Thyroid gland (tissue), 4 donors: ENCODE data around the gene CSPG4.

Experiments
- POLR2A ChIP-seq, 2 donors: fragments of 450-650 bp; IDR thresholded peaks; one replicate each; pipeline ENCODE4 v1.6.1; 2017; ENCODE audit warnings: antibody characterized with exemption in 2 of 2, mild to moderate bottlenecking in 2 of 2, moderate library complexity in 1 of 2
- TF ChIP-seq, protein P1 (sequence below), 6 experiments: fragments of 200-600 bp in 3 of 6; fragments of 450-650 bp in 3 of 6; sonication (generic) in 3 of 6; IDR thresholded peaks; one replicate each; pipeline ENCODE4 v1.5.1; 2016 to 2019; ENCODE audit warnings: antibody characterized with exemption in 6 of 6, mild to moderate bottlenecking in 2 of 6, inconsistent platforms in 1 of 6, moderate library complexity in 1 of 6

DNA sequence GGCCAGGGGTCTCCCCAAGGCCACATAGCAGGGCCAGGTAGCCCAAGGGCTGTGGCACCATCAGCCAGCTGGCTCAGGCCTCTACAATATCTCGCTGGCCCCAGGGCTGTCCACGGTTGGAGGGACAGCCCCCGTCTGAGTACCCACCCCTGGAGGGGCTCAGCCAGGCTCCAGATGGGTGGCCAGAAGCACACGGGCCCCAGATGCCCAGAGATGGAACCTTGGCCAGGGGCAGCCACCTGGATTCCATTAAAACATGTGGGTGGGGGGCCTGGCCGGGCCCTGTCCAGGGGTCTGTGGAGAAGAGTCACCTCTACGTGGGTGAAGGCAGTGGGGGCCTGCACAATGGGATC is 8.4 kb downstream of the CSPG4 start:
- TF ChIP-seq POLR2A (IDR thresholded peaks at IDR 0.05), result no peak
- TF ChIP-seq, protein P1, sequence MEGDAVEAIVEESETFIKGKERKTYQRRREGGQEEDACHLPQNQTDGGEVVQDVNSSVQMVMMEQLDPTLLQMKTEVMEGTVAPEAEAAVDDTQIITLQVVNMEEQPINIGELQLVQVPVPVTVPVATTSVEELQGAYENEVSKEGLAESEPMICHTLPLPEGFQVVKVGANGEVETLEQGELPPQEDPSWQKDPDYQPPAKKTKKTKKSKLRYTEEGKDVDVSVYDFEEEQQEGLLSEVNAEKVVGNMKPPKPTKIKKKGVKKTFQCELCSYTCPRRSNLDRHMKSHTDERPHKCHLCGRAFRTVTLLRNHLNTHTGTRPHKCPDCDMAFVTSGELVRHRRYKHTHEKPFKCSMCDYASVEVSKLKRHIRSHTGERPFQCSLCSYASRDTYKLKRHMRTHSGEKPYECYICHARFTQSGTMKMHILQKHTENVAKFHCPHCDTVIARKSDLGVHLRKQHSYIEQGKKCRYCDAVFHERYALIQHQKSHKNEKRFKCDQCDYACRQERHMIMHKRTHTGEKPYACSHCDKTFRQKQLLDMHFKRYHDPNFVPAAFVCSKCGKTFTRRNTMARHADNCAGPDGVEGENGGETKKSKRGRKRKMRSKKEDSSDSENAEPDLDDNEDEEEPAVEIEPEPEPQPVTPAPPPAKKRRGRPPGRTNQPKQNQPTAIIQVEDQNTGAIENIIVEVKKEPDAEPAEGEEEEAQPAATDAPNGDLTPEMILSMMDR (IDR thresholded peaks at IDR 0.05), result no peak
